BE2C (cell line): ENCODE measurements around the gene ZNF213.

Experiments
- DNase-seq: peaks from one replicate; pipeline ENCODE4 v3.0.0-alpha.2; 2020
- H3K27me3 ChIP-seq: fragments of 250-450 bp; sonication (Bioruptor Pico); 2 replicates; pipeline ENCODE4 v1.5.1; 2020; ENCODE audit warnings: mild to moderate bottlenecking
- H3K36me3 ChIP-seq: fragments of 250-450 bp; sonication (Bioruptor Pico); 2 replicates; pipeline ENCODE4 v1.5.1; 2020; ENCODE audit warnings: mild to moderate bottlenecking
- H3K4me1 ChIP-seq: fragments of 250-450 bp; sonication (Bioruptor Pico); 2 replicates; pipeline ENCODE4 v1.5.1; 2020
- H3K4me3 ChIP-seq: 2 replicates; pipeline ENCODE4 v1.5.1; 2011; ENCODE audit warnings: low read depth, low read length
- H3K9me3 ChIP-seq: fragments of 250-450 bp; sonication (Bioruptor Pico); 2 replicates; pipeline ENCODE4 v1.5.1; 2020
- CTCF ChIP-seq: IDR thresholded peaks from 2 replicates; pipeline ENCODE4 v1.5.1; 2012; ENCODE audit warnings: mild to moderate bottlenecking, low read depth, low read length

Gene ZNF213

DNA sequence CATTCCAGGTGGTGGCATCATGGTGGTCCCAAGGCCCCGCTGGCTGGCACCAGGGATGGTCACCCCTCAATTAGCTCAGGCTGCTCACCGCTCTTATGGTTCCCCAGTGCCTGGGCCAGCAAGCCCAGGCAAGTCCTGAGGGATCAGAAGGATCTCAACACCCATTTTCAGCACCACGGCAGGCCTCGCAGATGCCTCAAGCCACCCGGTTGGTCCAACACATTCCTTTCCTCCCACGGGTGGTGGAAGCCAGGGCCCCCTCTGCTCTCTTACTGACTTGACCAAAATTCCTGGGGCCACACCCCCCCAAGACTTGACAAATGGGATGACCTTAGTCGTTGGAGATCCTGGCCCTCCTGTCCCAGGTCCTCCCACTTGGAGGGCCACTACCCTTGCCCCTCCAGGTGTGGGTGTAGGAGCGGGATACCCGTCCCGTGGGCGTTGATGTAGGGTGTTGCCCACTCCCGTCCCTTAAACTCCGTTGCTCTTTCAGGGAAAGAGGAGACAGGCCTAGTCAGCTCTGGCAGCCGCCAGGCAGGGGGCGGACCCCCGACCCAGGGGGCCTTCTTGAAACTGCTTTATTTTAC, 16.5 kb upstream of the ZNF213 start:
- Histone ChIP-seq H3K4me1 (no peaks in the 10 kb centered on the region; the same call in 1 of the 2 replicates), H3K9me3 (no peaks in the 10 kb centered on the region), H3K36me3 (peaks cover 21% of the 10 kb centered on the region), H3K27me3 (no peaks in the 10 kb centered on the region), H3K4me3 (no peak overlapping the region)
- no peak for DNase-seq
- no peak for TF ChIP-seq CTCF

- Histone ChIP-seq H3K4me3 (no peak overlapping the region), H3K9me3 (no peaks in the 10 kb centered on the region), H3K27me3 (no peaks in the 10 kb centered on the region), H3K4me1 (no peaks in the 10 kb centered on the region; the same call in 1 of the 2 replicates), H3K36me3 (peaks cover 21% of the 10 kb centered on the region)
- TF ChIP-seq CTCF = no peak
- no peak for DNase-seq
These were observed 16.0 kb upstream of the ZNF213 start for GRCh38 chr16:3118846-3119245.

- Histone ChIP-seq H3K27me3 (no peaks in the 10 kb centered on the region), H3K36me3 (peaks cover 21% of the 10 kb centered on the region), H3K9me3 (no peaks in the 10 kb centered on the region), H3K4me3 (no peak overlapping the region), H3K4me1 (no peaks in the 10 kb centered on the region)
- DNase-seq = no peak
- TF ChIP-seq CTCF = no peak
These were observed 15.5 kb upstream of the ZNF213 start for GRCh38 chr16:3119286-3119685.

GRCh38 chr16:3119701-3120408, 15.0 kb upstream of the ZNF213 start:
- H3K36me3 ChIP-seq = peaks cover 21% of the 10 kb centered on the region
- H3K4me3 ChIP-seq = no peak overlapping the region
- no peaks in the 10 kb centered on the region for H3K27me3 ChIP-seq
- H3K9me3 ChIP-seq = no peaks in the 10 kb centered on the region
- no peaks in the 10 kb centered on the region for H3K4me1 ChIP-seq
- no peak for TF ChIP-seq CTCF
- no peak for DNase-seq

- Histone ChIP-seq H3K4me1 (no peaks in the 10 kb centered on the region), H3K27me3 (no peaks in the 10 kb centered on the region), H3K36me3 (peaks cover 21% of the 10 kb centered on the region), H3K4me3 (no peak overlapping the region), H3K9me3 (no peaks in the 10 kb centered on the region)
- no peak for DNase-seq
- TF ChIP-seq CTCF = no peak
These were observed 14.4 kb upstream of the ZNF213 start for GRCh38 chr16:3120435-3120834.

GRCh38 chr16:3121851-3122467, 12.9 kb upstream of the ZNF213 start:
- no peak for TF ChIP-seq CTCF
- Histone ChIP-seq H3K27me3 (no peaks in the 10 kb centered on the region), H3K9me3 (no peaks in the 10 kb centered on the region), H3K4me3 (no peak overlapping the region), H3K4me1 (no peaks in the 10 kb centered on the region), H3K36me3 (peaks cover 13% of the 10 kb centered on the region)
- no peak for DNase-seq
